Ovary (tissue), 9 donors: ENCODE data around the gene STX16. TPM values are rescaled to one million over a fixed set of nuclear protein-coding genes. Genes with fewer than 3 reads are reported as not detected.
A peak's percentile ranks its signal among the peaks of the same experiment; 100 is the strongest.

Experiments used
- DNase-seq, 5 donors: peaks; one replicate each; pipeline ENCODE4 v3.0.0-alpha.2; 2019 to 2020
- H3K27ac ChIP-seq, 2 donors: fragments of 200-600 bp; one replicate each; pipeline versions ENCODE4 v1.5.1 to v1.8.0; 2019 to 2022
- H3K27me3 ChIP-seq: fragments of 200-600 bp; one replicate; pipeline ENCODE4 v1.8.0; 2022
- H3K36me3 ChIP-seq: fragments of 200-600 bp; sonication (generic); one replicate; pipeline ENCODE4 v1.5.1; 2019
- H3K4me1 ChIP-seq: one replicate; pipeline ENCODE4 v1.8.1; 2013; ENCODE audit warnings: mild to moderate bottlenecking, moderate library complexity; ENCODE audit not compliant: insufficient read depth
- H3K4me3 ChIP-seq: fragments of 200-600 bp; sonication (generic); one replicate; pipeline ENCODE4 v1.5.1; 2017
- H3K9me3 ChIP-seq, 2 donors: fragments of 200-600 bp in 1 of 2; sonication (generic) in 1 of 2; one replicate each; pipeline versions ENCODE4 v1.5.1 to v1.8.1; 2013 to 2019; ENCODE audit warnings: mild to moderate bottlenecking in 1 of 2, moderate library complexity in 1 of 2
- EP300 ChIP-seq: sonication (generic); formaldehyde crosslinking; IDR thresholded peaks from one replicate; pipeline ENCODE4 v1.6.1; 2017; ENCODE audit warnings: antibody characterized with exemption
- POLR2A ChIP-seq: fragments of 450-650 bp; IDR thresholded peaks from one replicate; pipeline ENCODE4 v1.6.1; 2017; ENCODE audit warnings: antibody characterized with exemption, mild to moderate bottlenecking, moderate library complexity
- WGBS, 3 donors: extraction: QIAGEN DNeasy Blood & Tissue Kit in 1 of 3; methylation state at CpG; one replicate each; pipeline versions ENCODE4 v1.1.5 to v1.1.7; 2013 to 2017; 5-methylcytosine and 5-hydroxymethylcytosine counted together
- intact Hi-C, 4 donors: fragments of 100-400 bp; cut with DNase I; formaldehyde crosslinking; loops; one replicate each; pipeline versions ENCODE4 v1.11.0 to v1.15.1; 2022 to 2023
- polyA plus RNA-seq, 2 donors: library from polyadenylated mRNA; stranded (reverse); fragments of 200-250 nt in 1 of 2; fragments of 350-450 nt in 1 of 2; fragmentation: Illumina TruSeq in 1 of 2; extraction: RNeasy Lipid Tissue Mini Kit (QIAGEN cat#74804) in 1 of 2; gene quantifications; one replicate each; pipeline ENCODE4 v1.2.3, GENCODE V29; 2013 to 2014
- total RNA-seq, 7 donors: library from RNA; depleted of rRNA in 2 of 7; stranded (reverse); fragments of >200 nt in 2 of 7; fragmentation: NEBNext Ultra II Directional in 3 of 7; extraction: Animal tissue kit (Norgen Biotek cat#: 25700) in 3 of 7; gene quantifications; one replicate each; pipeline versions ENCODE4 v1.1.0 to v1.2.4, GENCODE V29; 2016 to 2023
- TF ChIP-seq, protein P1 (sequence below), 3 donors: fragments of 450-650 bp in 2 of 3; fragments of 200-600 bp in 1 of 3; IDR thresholded peaks; one replicate each; pipeline versions ENCODE4 v1.5.1 to v1.8.0; 2016 to 2022; ENCODE audit warnings: antibody characterized with exemption in 3 of 3, mild to moderate bottlenecking in 1 of 3
- donor health status: DM: no; HTN: no; CAD: no; lungs with moderate emphysema.
- donor health status: DM: no; HTN: no; CAD: no.
- donor health status: Bipolar disorder and iron deficiency.
- donor health status: DM: yes; HTN: yes; CAD: no.
- donor health status: DM: no; HTN: no; CAD: no.
- donor health status: DM: yes; HTN: yes; CAD: no.

Gene STX16
- total and polyA plus RNA-seq, 9 donors = 31.9 to 55.8 (median 46.5) TPM

DNA sequence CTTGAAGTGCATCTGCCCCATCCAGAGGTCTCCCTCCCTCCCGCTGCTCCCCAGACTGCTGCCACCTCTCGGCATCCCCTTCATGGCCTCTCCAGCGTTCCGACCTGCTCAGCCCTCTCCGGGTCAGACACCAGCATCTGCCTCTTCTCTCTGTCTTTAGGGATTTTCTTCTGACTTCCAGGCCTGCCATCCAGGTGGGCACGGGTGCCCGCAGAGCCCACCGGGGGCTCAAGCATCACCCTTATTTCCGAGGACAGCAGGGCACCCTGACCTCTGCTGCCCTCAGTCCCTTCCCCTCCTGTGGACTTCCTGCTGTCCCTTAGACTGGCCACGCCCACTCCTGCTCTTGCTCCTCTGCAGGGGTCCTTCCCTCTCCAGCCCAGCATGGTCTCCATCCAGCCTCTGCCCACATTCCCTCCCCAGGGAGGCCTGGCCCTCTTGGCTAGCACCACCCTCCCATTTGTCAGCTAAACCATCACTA lies 44.9 kb downstream of the STX16 start:
- WGBS, 3 donors = 85 to 90% (median 88%) methylated on average over 10 of the region's 10 CpGs
- Histone ChIP-seq H3K27me3 (no peaks in the 10 kb centered on the region), H3K4me1 (peaks cover 19% of the 10 kb centered on the region), H3K9me3 (no peaks in the 10 kb centered on the region), H3K36me3 (no peaks in the 10 kb centered on the region), H3K27ac (no peak overlapping the region), H3K4me3 (no peak overlapping the region)
- intact Hi-C loops = no loop called here
- DNase-seq = peak in 1 of 5 donors; percentile 20
- TF ChIP-seq POLR2A (no peak), EP300 (no peak)
- TF ChIP-seq, protein P1, sequence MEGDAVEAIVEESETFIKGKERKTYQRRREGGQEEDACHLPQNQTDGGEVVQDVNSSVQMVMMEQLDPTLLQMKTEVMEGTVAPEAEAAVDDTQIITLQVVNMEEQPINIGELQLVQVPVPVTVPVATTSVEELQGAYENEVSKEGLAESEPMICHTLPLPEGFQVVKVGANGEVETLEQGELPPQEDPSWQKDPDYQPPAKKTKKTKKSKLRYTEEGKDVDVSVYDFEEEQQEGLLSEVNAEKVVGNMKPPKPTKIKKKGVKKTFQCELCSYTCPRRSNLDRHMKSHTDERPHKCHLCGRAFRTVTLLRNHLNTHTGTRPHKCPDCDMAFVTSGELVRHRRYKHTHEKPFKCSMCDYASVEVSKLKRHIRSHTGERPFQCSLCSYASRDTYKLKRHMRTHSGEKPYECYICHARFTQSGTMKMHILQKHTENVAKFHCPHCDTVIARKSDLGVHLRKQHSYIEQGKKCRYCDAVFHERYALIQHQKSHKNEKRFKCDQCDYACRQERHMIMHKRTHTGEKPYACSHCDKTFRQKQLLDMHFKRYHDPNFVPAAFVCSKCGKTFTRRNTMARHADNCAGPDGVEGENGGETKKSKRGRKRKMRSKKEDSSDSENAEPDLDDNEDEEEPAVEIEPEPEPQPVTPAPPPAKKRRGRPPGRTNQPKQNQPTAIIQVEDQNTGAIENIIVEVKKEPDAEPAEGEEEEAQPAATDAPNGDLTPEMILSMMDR (IDR thresholded peaks at IDR 0.05) = no peak

DNA sequence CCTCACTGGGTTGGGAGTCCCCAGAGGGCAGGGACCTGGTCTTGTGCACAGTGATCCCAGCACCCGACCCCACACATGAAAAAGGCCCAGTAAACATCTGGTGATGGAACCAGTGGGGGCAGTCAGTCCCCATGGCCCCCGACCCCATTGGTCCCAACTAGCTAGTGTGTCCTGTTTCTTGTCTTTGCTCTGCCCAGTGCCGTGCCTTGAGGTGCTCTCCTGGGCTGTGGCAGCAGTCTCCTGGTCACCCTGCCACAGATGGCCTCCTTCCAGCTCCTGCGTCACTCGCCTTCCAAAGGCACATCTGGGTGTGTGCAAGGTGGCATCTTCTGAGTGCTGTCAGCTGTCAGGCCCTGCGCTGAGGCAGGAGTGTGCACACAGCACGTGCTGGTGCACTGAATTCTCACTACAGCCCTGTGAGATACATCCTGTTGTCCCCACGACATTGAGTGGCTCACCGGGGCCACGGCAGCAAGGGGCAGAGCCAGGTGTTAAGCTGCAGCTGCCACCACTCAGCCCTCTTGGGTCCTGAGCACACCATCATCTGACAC lies 45.4 kb downstream of the STX16 start:
- peak in 2 of 5 donors; percentile 17 to 29 for DNase-seq
- TF ChIP-seq, protein P1 (IDR thresholded peaks at IDR 0.05) = no peak
- TF ChIP-seq POLR2A = no peak
- TF ChIP-seq EP300 = no peak
- peaks cover 19% of the 10 kb centered on the region for H3K4me1 ChIP-seq
- H3K36me3 ChIP-seq = no peaks in the 10 kb centered on the region
- intact Hi-C loops = no loop called here
- 89 to 90% (median 90%) methylated on average over 10 of the region's 10 CpGs for WGBS, 3 donors
- H3K27me3 ChIP-seq = no peaks in the 10 kb centered on the region
- H3K9me3 ChIP-seq = no peaks in the 10 kb centered on the region
- H3K27ac ChIP-seq = no peak overlapping the region
- no peak overlapping the region for H3K4me3 ChIP-seq

DNA sequence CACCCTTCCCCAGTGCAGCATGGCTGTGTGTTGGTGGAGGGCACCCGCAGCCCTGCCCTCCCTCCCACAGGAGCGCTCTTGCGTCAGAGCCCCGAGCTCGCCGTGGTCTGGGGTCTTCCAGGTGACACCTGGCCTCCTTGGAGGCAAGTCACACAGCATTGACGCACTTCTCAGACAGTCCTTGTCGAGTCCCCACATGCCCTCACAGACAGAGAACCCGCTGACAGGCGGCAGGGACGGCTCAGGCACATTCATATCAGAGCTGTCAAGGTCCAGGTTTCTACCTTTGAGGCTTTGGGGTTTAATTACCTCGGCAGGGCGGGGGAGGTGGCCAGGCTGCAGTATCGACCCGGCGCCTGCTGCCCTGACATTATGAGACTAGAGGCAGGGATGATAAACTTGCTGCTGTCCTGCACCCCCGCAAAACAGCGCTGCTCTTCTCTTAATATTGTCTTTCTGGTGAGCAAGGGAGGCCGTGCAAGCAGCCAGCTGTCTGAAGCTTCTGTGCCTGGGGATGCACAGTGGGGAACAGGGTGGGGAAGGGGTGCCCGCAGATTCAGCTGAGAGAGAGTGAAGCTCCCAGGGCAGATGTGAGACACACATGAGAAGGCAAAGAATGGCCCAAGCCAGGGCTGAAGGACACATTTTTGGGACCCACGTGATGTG lies 46.3 kb downstream of the STX16 start:
- Histone ChIP-seq H3K36me3 (no peaks in the 10 kb centered on the region), H3K27me3 (no peaks in the 10 kb centered on the region), H3K4me1 (peaks cover 13% of the 10 kb centered on the region), H3K27ac (no peak overlapping the region), H3K4me3 (no peak overlapping the region), H3K9me3 (no peaks in the 10 kb centered on the region)
- peak in 2 of 5 donors; percentile 11 to 24 for DNase-seq
- intact Hi-C loops = no loop called here
- TF ChIP-seq EP300 (no peak), POLR2A (no peak)
- TF ChIP-seq, protein P1 (IDR thresholded peaks at IDR 0.05) = no peak
- WGBS, 3 donors = 63 to 76% (median 64%) methylated on average over 21 of the region's 21 CpGs

DNA sequence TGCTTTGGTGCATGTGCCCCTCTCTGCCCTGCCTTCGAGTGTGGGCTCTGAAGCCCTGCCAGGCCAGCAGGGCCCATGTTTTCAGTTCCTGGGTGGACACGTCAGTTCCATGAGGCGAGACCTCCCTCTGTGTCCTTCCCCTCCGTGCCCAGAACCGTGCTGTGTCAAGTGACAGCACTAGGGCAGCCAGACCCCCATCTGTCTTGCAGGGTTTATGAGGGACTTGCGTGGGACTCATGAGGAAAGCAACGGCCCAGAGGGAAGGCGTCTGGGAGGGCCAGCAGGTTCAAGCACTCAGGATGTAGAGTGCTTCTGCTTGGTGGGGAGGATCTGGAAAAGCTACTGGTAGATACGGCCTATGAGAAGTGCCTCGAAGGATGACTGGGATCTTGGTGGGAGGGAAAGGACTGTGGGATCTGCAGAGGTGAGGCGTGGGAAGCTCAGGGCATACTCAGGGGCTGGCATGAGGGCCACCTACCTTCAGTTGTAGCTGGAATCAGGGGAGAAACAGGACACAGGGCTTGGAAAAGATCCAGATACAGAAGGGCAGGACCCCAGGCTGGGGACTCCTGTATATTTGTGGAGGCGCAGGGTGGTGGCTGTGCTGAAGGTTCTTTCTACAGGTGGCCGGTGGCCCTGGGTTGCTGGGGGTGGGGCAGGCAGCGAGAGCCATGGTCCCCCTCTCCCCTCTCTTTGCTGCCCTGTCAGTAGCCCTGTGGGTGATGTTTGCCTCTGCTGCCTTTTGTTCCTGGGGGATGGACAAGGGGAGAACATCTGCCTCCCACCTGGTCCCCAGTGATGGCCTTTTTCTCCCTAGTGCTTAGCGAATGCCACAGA lies 47.0 kb downstream of the STX16 start:
- Histone ChIP-seq H3K9me3 (no peaks in the 10 kb centered on the region), H3K4me1 (peaks cover 13% of the 10 kb centered on the region), H3K27me3 (no peaks in the 10 kb centered on the region), H3K27ac (no peak overlapping the region), H3K36me3 (no peaks in the 10 kb centered on the region), H3K4me3 (no peak overlapping the region)
- TF ChIP-seq POLR2A (no peak), EP300 (no peak)
- TF ChIP-seq, protein P1 (IDR thresholded peaks at IDR 0.05) = no peak
- intact Hi-C loops = no loop called here
- 87 to 90% (median 88%) methylated on average over 15 of the region's 15 CpGs for WGBS, 3 donors
- DNase-seq = peak in 2 of 5 donors; percentile 7 to 19
